ENCODE measurements around the gene NRIP1.
"Not testable (repeated sequence)": the region's sequence is repeated elsewhere in the genome, so short reads cannot be mapped to it uniquely, and the experiment has no call there.

Gene NRIP1

DNA sequence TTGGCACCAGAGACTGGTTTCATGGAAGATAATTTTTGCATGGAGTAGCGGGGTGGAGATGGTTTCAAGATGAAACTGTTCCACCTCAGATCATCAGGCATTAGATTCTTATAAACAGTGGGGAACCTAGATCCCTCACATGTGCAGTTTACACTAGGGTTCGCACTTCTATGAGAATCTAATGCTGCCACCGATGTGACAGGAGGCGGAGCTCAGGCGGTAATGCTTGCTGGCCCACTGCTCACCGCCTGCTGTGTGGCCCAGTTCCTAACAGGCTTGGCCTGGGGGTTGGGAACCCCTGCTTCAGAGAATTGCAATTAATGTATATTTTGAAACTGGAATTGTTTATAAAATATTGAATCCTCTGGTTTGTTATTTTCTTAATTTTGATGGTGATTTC lies 92.1 kb downstream of the NRIP1 start:
- DNase-seq (ENCODE audit: low read depth) = no peak

DNA sequence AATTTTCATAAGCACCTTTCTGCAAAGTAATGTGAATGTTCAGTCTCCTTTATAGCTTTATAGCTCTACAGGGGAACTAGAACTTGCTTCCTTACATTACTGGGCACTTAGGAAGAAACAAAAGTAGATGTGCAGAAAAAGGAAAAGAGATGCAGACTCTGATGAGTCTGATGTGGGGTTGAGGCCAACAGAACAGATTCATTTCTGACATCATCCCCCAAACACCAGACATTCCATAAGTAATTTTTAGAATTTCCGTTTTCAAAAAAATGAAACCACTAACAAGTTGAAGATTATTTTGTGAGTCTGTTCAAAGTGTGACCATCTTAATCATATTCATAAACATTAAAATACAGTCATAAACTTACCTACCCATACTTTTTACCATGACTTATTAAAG lies 96.0 kb downstream of the NRIP1 start:
- DNase-seq (ENCODE audit: low read depth) = no peak

DNA sequence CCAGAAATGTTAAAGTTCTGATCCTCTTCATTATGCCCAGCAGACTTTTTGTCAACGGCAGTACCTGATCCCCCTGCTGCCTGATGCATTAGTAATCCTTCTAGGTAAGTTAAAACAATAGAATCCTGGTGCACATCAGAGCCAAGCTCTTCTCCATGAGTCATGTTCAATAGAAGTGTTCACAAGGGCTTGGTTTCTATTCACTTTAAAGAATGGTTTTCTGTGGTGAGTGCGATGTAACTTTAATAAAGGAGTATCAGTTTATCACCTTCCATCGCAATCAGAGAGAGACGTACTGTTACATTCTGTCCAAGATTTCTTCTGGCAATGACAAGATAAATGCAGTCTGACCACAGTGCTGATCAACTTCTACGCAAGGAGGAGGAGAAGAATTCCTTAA lies 96.8 kb downstream of the NRIP1 start:
- DNase-seq (ENCODE audit: low read depth) = no peak

DNA sequence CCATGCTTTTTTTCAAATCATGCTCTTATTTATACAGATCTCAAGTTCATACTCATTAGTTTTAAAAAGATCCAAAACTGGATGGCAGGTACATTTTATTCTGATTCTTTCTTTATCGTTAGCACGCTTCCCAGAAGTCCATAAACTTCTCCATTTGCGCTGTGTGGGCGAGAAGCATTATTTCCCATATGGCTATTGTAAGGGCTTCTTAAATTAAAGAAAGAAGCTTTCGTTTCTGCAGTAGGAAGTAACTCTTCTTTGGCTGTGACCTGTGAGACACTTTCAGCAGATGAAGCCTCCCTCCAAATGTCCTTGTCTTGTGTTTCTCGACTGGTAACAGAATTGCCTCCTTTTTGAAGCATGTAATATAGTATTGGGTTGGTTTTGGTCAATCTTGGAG lies 100.2 kb downstream of the NRIP1 start:
- no peak for DNase-seq (ENCODE audit: low read depth)

DNA sequence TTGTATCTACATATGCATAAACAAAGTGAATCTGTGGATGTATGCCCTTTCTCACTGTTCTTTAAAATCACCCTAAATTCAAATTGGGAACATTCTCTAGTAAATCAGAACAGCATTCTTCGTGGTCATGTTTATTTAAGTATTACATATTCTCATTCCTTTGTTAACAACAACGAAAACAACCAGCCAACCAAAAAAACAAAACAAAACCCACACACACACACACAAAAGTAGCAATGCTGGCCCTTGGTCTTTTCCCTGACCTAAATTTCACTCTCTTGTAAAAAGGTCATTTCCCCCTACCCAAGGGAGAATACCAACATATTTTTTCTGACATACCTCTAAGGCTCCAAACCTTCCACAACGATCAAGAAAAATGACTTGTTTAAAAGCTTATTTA lies 102.6 kb downstream of the NRIP1 start:
- no peak for DNase-seq (ENCODE audit: low read depth)

DNA sequence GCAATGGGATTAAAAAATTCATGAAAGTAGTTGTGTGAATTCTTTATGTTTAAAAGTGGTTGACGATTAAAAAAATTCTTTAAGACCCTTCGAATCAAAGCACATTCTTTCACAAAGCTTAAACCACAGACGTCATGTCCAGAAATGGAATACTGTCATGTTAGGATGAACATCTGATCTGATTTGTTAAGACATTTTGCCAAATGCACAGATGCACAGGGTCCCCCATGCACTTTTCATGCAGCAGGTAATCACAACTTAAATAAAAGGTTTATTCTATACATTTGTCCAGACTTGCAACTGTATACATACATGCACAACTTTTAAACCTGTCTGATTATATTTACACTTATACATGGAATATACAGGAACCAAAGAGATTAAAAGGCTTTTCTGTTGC lies 103.3 kb downstream of the NRIP1 start:
- no peak for DNase-seq (ENCODE audit: low read depth)

DNA sequence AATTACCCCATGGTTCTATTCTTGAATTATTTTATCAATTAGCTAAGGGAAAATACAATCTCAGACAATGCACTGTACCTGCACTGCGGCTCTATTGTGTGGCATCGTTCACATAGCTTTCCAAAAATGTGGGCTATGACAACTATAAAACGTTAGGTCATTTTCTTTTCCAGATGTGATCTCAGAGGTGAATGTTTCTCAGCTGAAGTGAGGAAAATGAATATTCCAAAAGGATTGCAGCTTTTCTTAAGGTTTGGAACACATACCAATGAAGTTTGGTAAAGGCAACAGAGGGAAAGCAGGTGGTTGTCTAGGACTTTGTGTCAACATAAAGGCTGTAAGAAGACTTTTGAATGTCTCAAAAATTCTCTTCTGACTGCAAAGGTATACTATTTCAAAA lies 105.5 kb downstream of the NRIP1 start:
- DNase-seq (ENCODE audit: low read depth) = no peak

DNA sequence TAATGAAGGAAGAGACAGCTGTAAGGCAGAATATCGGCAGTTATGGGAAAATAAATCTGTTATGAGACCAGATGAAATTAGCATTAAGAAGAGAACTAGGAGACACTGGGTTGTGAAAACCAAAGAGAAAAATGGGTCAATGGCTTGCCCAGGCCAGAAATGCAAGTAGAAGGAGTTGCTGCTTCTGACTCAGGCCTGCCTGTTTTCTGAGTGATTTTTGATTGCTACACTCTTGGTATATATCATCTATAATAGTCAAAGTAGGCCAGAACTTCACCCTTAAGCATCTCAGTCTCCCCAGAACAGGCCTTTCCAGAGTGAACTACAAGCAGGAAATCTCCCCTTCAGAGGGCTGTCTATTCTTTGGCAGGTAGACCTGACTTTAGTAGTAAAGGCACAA lies 107.0 kb downstream of the NRIP1 start:
- no peak for DNase-seq (ENCODE audit: low read depth)

DNA sequence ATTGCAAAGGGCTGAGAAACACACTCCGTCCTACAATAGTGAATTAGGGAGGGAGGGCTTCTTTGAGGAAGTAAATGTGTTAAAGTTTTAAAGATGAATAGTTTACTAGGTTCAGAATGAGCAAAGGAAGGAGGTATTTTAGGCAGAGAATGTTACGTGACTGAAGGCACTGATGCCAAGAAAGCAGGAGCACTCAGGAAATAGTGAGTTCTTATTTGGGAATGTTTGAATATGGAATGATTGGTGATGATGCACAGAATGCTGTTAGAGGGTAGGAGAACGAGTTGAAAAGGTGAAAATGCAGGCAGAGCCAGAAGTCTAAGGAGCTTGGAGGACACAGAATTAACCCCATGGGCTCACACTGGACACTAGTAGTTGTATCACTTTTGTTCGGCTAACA lies 108.0 kb downstream of the NRIP1 start:
- no peak for DNase-seq (ENCODE audit: low read depth)

DNA sequence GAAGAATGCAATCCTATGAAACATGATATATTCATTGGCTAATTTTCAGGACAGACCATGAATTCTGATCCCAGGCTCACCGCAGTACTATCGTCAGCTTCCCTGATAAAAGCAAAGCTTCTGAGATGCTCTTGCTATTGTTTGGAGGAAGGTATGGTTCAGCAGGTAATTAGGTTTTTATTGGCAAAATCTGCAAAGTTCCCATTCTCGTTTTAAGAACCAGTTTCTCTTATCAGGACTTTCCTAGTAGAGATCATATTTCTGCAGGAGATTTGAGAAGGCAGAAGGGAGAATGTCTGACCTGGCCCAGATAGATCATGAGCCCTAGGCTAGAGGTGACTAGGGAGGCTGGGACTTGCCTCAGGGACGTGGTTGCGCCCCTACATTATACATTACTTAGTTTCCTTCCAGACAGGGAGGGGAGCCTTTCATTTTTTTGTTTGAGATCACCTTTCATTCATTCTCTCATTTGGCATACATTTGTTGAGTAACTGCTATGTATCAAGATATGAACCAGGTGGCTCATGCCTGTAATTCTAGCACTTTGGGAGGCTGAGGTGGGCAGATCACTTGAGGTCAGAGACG lies 108.8 kb downstream of the NRIP1 start:
- DNase-seq (ENCODE audit: low read depth) = no peak

DNA sequence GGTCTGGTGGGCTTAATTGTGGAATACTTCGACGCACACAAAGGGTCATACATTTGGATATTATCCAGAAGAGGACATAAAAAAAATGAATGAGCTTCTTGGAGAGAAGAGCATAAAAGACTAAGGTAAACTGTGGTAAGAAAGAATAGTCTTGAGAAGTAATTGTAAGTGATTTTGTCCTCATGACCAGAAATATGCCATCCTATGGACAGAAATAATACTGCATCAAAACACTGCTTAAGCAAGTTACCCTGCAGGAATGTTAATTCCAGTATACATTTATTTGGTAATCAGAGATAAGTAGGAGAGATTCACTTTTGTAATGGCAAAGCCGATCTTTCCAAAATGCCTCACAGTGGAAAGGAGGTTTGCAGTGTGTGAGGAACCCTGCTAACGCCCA lies 111.9 kb downstream of the NRIP1 start:
- no peak for DNase-seq (ENCODE audit: low read depth)

DNA sequence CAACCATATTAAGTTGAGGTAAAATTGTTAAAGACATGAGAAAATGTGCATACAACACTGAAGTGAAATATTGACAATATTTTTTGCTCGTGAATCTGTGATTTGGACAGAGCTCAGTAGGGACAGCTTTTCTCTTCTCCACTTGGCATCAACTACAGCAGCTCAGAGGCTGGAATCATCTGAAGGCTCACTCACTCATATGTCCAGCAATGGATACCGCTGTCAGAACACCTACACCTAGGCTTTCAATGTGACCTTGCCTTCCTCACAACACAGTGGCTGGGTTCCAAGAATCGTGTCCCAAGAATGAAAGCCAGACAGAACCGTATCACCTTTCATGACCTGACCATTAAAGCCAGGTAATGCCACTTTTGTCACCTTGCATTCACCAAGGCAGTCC lies 115.2 kb downstream of the NRIP1 start:
- DNase-seq (ENCODE audit: low read depth) = no peak

DNA sequence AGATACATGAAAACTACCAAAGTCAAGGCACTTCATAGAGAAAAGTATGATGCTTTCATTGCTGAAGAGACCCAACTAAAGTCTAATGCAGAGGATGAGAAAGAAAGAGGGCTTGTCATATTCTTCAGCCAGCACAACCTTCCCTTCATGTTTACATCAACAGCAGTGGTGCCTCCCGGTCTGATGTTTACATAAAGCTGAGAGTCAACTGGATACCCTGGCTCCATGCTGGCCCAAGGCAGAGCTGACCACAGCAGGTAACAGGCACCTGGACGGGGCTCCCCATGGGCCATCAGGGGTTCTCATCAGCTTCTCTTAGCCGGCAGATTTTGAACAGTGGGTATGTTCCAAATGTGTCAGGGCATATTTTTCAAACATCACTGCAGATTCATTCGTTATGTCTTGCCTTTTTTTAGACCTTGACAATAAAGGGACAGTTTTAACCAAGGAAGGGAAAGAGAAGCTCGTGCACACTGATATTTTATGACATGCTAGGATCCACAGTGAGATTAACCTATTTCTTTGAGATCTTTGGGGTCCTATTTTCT lies 117.1 kb downstream of the NRIP1 start:
- no peak for DNase-seq (ENCODE audit: low read depth)

DNA sequence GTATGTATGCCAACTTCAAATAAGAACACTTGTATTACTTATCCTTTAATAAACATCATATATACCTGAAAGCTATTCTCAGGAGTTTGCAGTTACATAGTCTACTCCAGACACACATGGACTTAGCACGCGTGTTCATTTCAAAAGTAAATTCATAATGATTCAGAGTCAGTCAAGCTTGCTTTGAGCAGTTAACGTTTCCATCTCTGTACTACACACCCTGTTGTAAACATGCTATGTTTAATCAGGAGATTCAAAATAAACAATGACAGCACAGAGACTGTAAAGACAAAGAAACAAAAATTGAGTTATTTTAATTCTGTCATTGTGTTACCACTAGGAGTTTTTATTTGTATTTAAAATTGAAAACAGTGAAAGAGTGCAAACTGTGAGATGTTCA lies 119.6 kb downstream of the NRIP1 start:
- no peak for DNase-seq (ENCODE audit: low read depth)

DNA sequence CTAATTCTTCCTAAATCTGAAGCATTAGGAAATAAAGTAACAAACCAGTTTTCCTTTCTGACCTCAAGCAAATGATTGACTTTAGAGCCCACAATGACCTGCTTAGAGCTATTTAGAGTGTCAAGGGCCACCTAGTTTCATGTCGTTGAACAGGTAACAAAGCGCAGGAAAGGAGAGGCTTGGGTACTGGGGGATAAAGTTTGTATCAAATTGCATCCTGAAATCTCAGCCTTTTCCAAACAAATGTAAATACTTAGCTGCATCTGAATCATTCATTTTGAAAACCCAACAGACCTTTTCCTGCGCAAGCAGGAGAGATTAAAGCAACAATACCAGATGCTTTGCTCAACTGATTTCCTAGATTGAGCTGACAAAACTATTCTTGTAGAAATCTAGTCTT lies 121.2 kb downstream of the NRIP1 start:
- DNase-seq (ENCODE audit: low read depth) = no peak

DNA sequence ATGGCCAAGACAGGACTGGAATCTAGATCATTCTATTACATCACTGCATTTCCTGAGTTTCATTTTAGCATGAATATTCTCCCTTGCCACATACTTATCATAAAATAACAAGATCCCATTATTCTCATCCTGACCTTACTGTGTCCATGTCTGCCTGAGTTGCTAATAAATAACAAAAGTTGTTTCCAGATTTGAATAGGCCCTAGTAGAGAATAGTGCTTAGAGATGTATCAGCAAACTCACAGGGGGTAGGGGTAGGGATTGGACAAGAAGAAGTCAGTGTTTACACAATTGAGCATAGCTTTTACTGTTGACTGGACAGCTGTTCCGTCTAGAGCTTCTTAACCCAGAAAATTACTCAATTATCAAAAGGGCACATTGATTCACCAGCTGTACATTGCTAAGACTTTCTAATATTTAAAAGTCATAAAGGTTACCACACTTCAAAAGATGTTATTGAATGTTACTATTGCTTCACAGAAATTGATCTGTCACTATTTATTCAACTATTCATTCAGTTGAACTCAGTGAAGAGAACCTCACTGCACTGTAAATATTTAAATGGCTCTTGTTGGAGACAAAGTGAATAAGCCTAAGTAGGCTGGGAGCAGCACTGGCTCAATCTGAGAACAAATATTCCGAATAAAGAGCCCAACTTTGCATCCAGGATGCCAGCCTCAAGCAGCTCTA lies 121.9 kb downstream of the NRIP1 start:
- DNase-seq (ENCODE audit: low read depth) = no peak

DNA sequence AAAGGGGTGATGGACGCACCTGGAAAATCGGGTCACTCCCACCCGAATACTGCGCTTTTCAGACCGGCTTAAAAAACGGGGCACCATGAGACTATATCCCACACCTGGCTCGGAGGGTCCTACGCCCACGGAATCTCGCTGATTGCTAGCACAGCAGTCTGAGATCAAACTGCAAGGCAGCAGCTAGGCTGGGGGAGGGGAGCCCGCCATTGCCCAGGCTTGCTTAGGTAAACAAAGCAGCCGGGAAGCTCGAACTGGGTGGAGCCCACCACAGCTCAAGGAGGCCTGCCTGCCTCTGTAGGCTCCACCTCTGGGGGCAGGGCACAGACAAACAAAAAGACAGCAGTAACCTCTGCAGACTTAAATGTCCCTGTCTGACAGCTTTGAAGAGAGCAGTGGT lies 137.5 kb downstream of the NRIP1 start:
- not testable (repeated sequence) for DNase-seq (ENCODE audit: low read depth)

DNA sequence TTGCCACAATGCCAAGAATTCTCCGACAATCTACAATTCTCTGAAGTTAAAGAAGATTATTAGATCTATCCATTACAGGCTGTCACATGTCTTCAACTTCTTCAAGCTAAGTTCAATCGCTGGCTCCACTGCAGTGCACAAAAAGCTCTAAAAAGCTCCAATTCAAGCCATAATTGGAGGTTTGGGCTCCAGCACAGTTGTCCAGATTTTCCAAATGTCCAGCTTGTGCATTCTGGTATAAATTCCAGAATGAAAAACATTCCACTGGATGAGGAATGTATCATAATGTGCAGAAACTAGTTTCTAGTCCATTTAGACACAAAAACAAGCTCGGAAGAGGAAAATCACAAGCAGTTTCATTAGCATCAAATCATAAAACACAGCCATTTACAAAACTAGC lies 138.6 kb downstream of the NRIP1 start:
- DNase-seq (ENCODE audit: low read depth) = no peak

DNA sequence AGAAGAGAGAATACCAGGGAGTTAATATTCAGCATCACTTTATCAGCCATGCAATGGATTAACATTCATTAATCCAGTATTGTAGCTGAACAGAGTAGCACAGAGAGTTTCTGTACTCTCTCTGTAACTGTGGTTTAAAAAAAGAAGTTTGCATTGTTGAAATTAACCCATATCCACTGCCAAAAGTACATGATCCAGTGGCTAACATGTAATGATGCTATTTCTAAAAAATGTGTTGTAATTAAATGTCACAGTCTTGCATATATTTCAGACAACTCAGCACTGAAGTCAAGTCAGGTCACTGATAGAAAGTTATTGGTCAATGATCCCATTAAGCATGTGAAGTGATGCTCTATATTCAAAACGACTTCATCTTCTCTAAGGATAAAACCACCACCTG lies 141.3 kb downstream of the NRIP1 start:
- DNase-seq (ENCODE audit: low read depth) = no peak

DNA sequence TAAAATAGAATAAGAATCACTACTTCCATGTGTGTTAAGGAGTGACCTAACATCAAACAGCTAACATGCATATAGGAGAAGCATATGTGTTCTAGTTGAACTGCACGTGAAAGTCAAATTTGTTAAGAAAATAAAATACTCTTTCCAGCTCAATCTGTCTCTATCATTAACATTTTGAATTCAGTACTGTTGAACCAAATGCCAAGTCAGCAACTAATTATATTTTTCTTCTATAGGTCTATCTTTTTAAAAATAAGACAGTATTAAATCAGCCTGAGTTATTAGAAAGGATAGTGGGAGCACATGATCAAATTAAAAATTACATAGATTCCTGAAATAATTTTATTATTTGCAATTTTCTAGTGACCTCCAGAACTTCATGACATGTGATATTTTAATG lies 141.8 kb downstream of the NRIP1 start:
- no peak for DNase-seq (ENCODE audit: low read depth)

DNA sequence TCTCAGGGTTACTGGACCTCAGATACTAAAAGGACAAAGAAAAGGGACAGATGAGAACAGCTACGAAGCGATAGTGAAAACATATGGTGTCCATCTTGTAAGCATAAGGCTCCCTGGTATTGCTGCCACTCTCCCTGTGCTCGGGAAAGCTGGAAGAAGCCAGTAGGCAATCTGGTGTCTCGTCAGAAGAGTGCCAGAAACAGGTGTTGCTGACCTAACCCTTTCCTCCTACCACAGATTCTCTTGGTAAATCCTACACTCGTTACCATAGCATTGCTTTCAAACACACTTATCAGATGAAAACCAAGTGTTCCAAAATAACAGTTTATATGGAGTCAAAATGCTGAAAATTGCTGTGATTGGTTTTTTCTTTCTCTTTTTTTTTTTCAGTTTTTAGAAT lies 146.3 kb downstream of the NRIP1 start:
- no peak for DNase-seq (ENCODE audit: low read depth)

DNA sequence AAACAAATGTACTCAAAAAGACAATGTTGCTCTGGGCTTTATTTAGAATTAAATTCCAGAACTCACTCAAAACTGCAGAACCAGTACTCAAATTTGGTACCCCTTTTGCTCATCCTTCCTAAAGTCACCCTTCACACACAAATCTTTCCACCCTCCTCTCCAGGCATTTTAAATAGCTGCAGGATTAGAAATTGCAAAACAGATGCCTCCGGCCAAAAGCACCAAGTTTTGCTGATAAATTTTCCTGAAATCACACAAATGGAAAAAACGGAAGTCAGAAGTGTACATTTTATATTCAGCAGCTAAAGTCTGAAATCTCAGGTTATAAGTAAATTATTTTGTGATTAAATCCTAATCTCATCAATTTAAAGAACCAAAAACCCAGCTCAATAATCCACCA lies 147.0 kb downstream of the NRIP1 start:
- no peak for DNase-seq (ENCODE audit: low read depth)

DNA sequence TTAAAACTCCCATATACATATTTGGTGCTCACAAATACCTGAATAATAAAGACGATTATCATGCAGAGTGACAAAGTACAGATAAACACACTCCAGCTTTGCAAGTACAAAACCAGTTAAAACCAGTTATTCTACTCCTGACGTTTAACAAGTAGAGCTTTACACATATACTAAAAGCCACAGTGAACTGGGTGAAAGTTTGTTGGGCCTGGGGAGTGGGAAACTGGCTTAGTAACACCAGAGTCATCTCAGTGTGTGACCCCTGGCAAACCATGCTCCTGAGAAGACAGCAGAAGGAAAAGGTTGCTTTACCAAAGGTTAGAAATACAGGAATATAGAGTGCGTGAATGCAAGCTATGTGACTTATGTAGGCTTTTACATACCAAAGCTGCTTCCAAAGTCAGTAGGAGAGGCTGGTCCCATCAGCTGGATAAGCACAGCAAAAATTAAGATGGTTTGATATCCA lies 148.1 kb downstream of the NRIP1 start:
- DNase-seq (ENCODE audit: low read depth) = no peak

DNA sequence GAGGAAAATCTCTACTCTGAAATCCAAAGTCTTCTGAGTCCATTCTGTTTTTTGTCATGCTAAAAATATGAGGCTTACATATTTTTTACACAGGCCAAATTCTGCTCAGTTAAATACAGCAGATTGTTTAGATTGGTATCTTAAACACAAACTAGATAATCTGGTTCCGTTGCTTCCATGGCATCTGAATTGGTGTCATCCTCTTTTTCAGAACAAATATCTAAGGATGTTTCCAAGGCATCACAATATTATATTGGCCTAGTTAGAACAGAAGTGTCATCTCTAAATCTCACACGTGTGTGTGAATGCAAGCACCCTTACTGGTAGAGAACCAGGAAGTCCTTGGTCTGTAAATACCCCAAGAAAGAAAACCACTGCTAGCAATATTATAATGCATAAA lies 151.2 kb downstream of the NRIP1 start:
- DNase-seq (ENCODE audit: low read depth) = no peak
